HL-60 (cell line): ENCODE data around the gene FES.

Source experiments
- CTCF ChIP-seq: IDR thresholded peaks from one replicate; pipeline ENCODE4 v1.5.1; 2011; ENCODE audit warnings: low read length, control low read depth, inconsistent platforms; ENCODE audit not compliant: insufficient read depth
- GABPA ChIP-seq: IDR thresholded peaks from 2 replicates; pipeline ENCODE4 v1.6.1; 2012; ENCODE audit warnings: low read depth
- POLR2AphosphoS5 ChIP-seq: IDR thresholded peaks from 2 replicates; pipeline ENCODE4 v1.6.1; 2012; ENCODE audit warnings: low read depth
- REST ChIP-seq: IDR thresholded peaks from 2 replicates; pipeline ENCODE4 v1.6.1; 2012; ENCODE audit warnings: low read depth; ENCODE audit not compliant: insufficient replicate concordance
- SPI1 ChIP-seq: IDR thresholded peaks from 2 replicates; pipeline ENCODE4 v1.6.1; 2012; ENCODE audit warnings: low read depth, mild to moderate bottlenecking, borderline replicate concordance

GRCh38 chr15:90862487-90862886 lies 21.8 kb upstream of the FES start:
- TF ChIP-seq POLR2AphosphoS5: no peak
- TF ChIP-seq CTCF: no peak
- no peak for TF ChIP-seq REST
- TF ChIP-seq GABPA: no peak
- no peak for TF ChIP-seq SPI1
